GM23338 (cell line): Measurements from ENCODE around the gene PPARD. TPM values are rescaled to one million over a fixed set of nuclear protein-coding genes. Genes with fewer than 3 reads are reported as not detected.

Experiments used
- ATAC-seq: fragments of 200-7000 bp; cut with Tn5 transposase; 3 replicates; pipeline ENCODE4 v1.9.1; 2020
- DNase-seq: peaks from one replicate; pipeline ENCODE4 v3.0.0-alpha.2; 2015; ENCODE audit warnings: low spot score
- H2AFZ ChIP-seq: fragments of 200-600 bp; sonication (generic); 2 replicates; pipeline ENCODE4 v1.8.0; 2016; ENCODE audit warnings: antibody characterized with exemption, mild to moderate bottlenecking, moderate library complexity
- H3F3A ChIP-seq: fragments of 200-600 bp; sonication (generic); replicated peaks from 2 replicates; pipeline ENCODE4 v1.8.0; 2017; ENCODE audit warnings: antibody characterized with exemption, mixed run types, low read depth
- H3K27ac ChIP-seq: fragments of 200-600 bp; sonication (generic); 2 replicates; pipeline ENCODE4 v1.6.1; 2016; ENCODE audit warnings: low read depth
- H3K27me3 ChIP-seq: fragments of 200-600 bp; sonication (generic); 2 replicates; pipeline ENCODE4 v1.8.0; 2016; ENCODE audit warnings: mild to moderate bottlenecking, mixed run types, moderate library complexity; ENCODE audit not compliant: insufficient read depth
- H3K36me3 ChIP-seq: fragments of 200-600 bp; sonication (generic); 2 replicates; pipeline ENCODE4 v1.8.0; 2016; ENCODE audit warnings: mild to moderate bottlenecking; ENCODE audit not compliant: insufficient read depth
- H3K4me1 ChIP-seq: fragments of 200-600 bp; sonication (generic); 2 replicates; pipeline ENCODE4 v1.8.0; 2016; ENCODE audit warnings: mild to moderate bottlenecking, moderate library complexity; ENCODE audit not compliant: insufficient read depth
- H3K4me2 ChIP-seq: fragments of 200-600 bp; sonication (generic); 2 replicates; pipeline ENCODE4 v1.7.1; 2017; ENCODE audit warnings: mixed run types
- H3K4me3 ChIP-seq: fragments of 200-600 bp; sonication (generic); 2 replicates; pipeline ENCODE4 v1.6.1; 2016; ENCODE audit warnings: mixed run types
- H3K79me2 ChIP-seq: fragments of 200-600 bp; sonication (generic); replicated peaks from 2 replicates; pipeline ENCODE4 v1.8.0; 2017; ENCODE audit warnings: mild to moderate bottlenecking; ENCODE audit not compliant: insufficient read depth
- H3K9me2 ChIP-seq: fragments of 200-600 bp; sonication (generic); 2 replicates; pipeline ENCODE4 v1.8.0; 2017; ENCODE audit not compliant: insufficient read depth
- H4K20me1 ChIP-seq: fragments of 200-600 bp; sonication (generic); replicated peaks from 2 replicates; pipeline ENCODE4 v1.8.0; 2017; ENCODE audit warnings: mild to moderate bottlenecking; ENCODE audit not compliant: insufficient read depth
- H3K27ac Mint-ChIP-seq: 2 replicates; pipeline ENCODE4 v1.8.0; 2020; ENCODE audit warnings: inconsistent platforms, mild to moderate bottlenecking, moderate library complexity, mixed read lengths
- H3K27me3 Mint-ChIP-seq: 3 replicates; pipeline ENCODE4 v1.8.0; 2022; ENCODE audit warnings: low read depth, mild to moderate bottlenecking, moderate library complexity, mixed read lengths, inconsistent platforms; ENCODE audit not compliant: insufficient read depth, poor library complexity
- H3K36me3 Mint-ChIP-seq: 3 replicates; pipeline ENCODE4 v1.8.0; 2021; ENCODE audit warnings: low read depth, mild to moderate bottlenecking, inconsistent platforms, moderate library complexity, mixed read lengths
- H3K4me1 Mint-ChIP-seq: 3 replicates; pipeline ENCODE4 v1.8.0; 2020; ENCODE audit warnings: mild to moderate bottlenecking, inconsistent platforms, mixed read lengths
- H3K4me3 Mint-ChIP-seq: 3 replicates; pipeline ENCODE4 v1.8.0; 2021; ENCODE audit warnings: moderate library complexity, mild to moderate bottlenecking, inconsistent platforms, mixed read lengths
- H3K9me3 Mint-ChIP-seq: 3 replicates; pipeline ENCODE4 v1.8.0; 2020; ENCODE audit warnings: moderate library complexity, mild to moderate bottlenecking, inconsistent platforms, mixed read lengths
- CREB1 ChIP-seq: fragments of 250-450 bp; sonication (Bioruptor Pico); IDR thresholded peaks from 2 replicates; pipeline ENCODE4 v1.5.0; 2020; ENCODE audit warnings: low read depth, mild to moderate bottlenecking, moderate library complexity
- EZH2 ChIP-seq: fragments of 200-600 bp; sonication (generic); IDR thresholded peaks from one replicate; pipeline ENCODE4 v1.8.0; 2017; ENCODE audit warnings: antibody characterized with exemption, mild to moderate bottlenecking, low read depth; ENCODE audit not compliant: unreplicated experiment
- NANOG ChIP-seq: IDR thresholded peaks from 2 replicates; pipeline ENCODE4 v1.6.1; 2016; ENCODE audit warnings: antibody characterized with exemption, borderline replicate concordance
- STAT1 ChIP-seq: IDR thresholded peaks from one replicate; pipeline ENCODE4 v1.6.1; 2016; ENCODE audit warnings: antibody characterized with exemption; ENCODE audit not compliant: unreplicated experiment
- polyA plus RNA-seq: library from polyadenylated mRNA; unstranded; fragments of >200 nt; fragmentation: Nextera tagmentation; extraction: Ambion mirVana; gene quantifications from 2 replicates; pipeline ENCODE4 v1.2.1, GENCODE V29; 2016
- total RNA-seq: library from RNA; depleted of rRNA; stranded (reverse); fragments of >200 nt; shearing (Covaris generic); gene quantifications from 2 replicates; pipeline ENCODE4 v1.2.3, GENCODE V29; 2014
- TF ChIP-seq, protein P1 (sequence below): IDR thresholded peaks from 2 replicates; pipeline ENCODE4 v1.6.1; 2016; ENCODE audit warnings: antibody characterized with exemption
- TF ChIP-seq, protein P2 (sequence below), 2 experiments: fragments of 200-600 bp in 1 of 2; sonication (generic) in 1 of 2; conservative IDR thresholded peaks; 2 replicates each; pipeline versions ENCODE4 v1.5.1 to v1.6.1; 2016 to 2017; ENCODE audit warnings: antibody characterized with exemption in 2 of 2, low read depth in 2 of 2, mild to moderate bottlenecking in 2 of 2, moderate library complexity in 1 of 2
- TF ChIP-seq, protein P3 (sequence below): fragments of 250-450 bp; sonication (Bioruptor Pico); IDR thresholded peaks from 2 replicates; pipeline ENCODE4 v1.5.0; 2020; ENCODE audit warnings: mild to moderate bottlenecking, moderate library complexity

PPARD gene
- total and polyA plus RNA-seq, 2 experiments from 2014 or later: 5.1 to 9.7 TPM

DNA sequence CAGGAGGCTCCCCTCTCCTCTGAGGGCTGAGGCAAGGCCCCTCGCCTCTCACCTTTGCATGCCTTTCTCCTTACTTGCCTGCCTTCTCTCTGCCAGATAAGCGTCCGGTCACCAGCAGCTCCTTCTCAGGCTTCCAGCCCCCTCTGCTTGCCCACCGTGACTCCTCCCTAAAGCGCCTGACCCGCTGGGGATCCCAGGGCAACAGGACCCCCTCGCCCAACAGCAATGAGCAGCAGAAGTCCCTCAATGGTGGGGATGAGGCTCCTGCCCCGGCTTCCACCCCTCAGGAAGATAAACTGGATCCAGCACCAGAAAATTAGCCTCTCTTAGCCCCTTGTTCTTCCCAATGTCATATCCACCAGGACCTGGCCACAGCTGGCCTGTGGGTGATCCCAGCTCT, 21.3 kb upstream of the PPARD start:
- Histone ChIP-seq H3K9me2 (no peaks in the 10 kb centered on the region), H3F3A (0 out of 2 replicates have a peak, but pooled peaks cover 3% of the 10 kb centered on the region), H3K4me1 (peaks cover 17% of the 10 kb centered on the region), H3K27ac (no peak overlapping the region), H3K4me2 (no peak overlapping the region), H4K20me1 (no peaks in the 10 kb centered on the region), H3K36me3 (no peaks in the 10 kb centered on the region), H3K4me3 (no peak overlapping the region), H3K27me3 (peaks cover 18% of the 10 kb centered on the region), H2AFZ (no peak overlapping the region), H3K79me2 (no peaks in the 10 kb centered on the region)
- H3K27ac Mint-ChIP-seq: no peak overlapping the region
- peaks cover 28% of the 10 kb centered on the region for H3K27me3 Mint-ChIP-seq
- ATAC-seq: no peak
- TF ChIP-seq CREB1 (CRISPR knock-in tag) (no peak), EZH2 (no peak), NANOG (no peak), STAT1 (no peak)
- TF ChIP-seq, protein P1, sequence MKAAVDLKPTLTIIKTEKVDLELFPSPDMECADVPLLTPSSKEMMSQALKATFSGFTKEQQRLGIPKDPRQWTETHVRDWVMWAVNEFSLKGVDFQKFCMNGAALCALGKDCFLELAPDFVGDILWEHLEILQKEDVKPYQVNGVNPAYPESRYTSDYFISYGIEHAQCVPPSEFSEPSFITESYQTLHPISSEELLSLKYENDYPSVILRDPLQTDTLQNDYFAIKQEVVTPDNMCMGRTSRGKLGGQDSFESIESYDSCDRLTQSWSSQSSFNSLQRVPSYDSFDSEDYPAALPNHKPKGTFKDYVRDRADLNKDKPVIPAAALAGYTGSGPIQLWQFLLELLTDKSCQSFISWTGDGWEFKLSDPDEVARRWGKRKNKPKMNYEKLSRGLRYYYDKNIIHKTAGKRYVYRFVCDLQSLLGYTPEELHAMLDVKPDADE: no peak
- TF ChIP-seq, protein P2, sequence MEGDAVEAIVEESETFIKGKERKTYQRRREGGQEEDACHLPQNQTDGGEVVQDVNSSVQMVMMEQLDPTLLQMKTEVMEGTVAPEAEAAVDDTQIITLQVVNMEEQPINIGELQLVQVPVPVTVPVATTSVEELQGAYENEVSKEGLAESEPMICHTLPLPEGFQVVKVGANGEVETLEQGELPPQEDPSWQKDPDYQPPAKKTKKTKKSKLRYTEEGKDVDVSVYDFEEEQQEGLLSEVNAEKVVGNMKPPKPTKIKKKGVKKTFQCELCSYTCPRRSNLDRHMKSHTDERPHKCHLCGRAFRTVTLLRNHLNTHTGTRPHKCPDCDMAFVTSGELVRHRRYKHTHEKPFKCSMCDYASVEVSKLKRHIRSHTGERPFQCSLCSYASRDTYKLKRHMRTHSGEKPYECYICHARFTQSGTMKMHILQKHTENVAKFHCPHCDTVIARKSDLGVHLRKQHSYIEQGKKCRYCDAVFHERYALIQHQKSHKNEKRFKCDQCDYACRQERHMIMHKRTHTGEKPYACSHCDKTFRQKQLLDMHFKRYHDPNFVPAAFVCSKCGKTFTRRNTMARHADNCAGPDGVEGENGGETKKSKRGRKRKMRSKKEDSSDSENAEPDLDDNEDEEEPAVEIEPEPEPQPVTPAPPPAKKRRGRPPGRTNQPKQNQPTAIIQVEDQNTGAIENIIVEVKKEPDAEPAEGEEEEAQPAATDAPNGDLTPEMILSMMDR (conservative IDR thresholded peaks at IDR 0.05; ENCODE audit: low read depth in 2 of 2): no peak
- TF ChIP-seq, protein P3, sequence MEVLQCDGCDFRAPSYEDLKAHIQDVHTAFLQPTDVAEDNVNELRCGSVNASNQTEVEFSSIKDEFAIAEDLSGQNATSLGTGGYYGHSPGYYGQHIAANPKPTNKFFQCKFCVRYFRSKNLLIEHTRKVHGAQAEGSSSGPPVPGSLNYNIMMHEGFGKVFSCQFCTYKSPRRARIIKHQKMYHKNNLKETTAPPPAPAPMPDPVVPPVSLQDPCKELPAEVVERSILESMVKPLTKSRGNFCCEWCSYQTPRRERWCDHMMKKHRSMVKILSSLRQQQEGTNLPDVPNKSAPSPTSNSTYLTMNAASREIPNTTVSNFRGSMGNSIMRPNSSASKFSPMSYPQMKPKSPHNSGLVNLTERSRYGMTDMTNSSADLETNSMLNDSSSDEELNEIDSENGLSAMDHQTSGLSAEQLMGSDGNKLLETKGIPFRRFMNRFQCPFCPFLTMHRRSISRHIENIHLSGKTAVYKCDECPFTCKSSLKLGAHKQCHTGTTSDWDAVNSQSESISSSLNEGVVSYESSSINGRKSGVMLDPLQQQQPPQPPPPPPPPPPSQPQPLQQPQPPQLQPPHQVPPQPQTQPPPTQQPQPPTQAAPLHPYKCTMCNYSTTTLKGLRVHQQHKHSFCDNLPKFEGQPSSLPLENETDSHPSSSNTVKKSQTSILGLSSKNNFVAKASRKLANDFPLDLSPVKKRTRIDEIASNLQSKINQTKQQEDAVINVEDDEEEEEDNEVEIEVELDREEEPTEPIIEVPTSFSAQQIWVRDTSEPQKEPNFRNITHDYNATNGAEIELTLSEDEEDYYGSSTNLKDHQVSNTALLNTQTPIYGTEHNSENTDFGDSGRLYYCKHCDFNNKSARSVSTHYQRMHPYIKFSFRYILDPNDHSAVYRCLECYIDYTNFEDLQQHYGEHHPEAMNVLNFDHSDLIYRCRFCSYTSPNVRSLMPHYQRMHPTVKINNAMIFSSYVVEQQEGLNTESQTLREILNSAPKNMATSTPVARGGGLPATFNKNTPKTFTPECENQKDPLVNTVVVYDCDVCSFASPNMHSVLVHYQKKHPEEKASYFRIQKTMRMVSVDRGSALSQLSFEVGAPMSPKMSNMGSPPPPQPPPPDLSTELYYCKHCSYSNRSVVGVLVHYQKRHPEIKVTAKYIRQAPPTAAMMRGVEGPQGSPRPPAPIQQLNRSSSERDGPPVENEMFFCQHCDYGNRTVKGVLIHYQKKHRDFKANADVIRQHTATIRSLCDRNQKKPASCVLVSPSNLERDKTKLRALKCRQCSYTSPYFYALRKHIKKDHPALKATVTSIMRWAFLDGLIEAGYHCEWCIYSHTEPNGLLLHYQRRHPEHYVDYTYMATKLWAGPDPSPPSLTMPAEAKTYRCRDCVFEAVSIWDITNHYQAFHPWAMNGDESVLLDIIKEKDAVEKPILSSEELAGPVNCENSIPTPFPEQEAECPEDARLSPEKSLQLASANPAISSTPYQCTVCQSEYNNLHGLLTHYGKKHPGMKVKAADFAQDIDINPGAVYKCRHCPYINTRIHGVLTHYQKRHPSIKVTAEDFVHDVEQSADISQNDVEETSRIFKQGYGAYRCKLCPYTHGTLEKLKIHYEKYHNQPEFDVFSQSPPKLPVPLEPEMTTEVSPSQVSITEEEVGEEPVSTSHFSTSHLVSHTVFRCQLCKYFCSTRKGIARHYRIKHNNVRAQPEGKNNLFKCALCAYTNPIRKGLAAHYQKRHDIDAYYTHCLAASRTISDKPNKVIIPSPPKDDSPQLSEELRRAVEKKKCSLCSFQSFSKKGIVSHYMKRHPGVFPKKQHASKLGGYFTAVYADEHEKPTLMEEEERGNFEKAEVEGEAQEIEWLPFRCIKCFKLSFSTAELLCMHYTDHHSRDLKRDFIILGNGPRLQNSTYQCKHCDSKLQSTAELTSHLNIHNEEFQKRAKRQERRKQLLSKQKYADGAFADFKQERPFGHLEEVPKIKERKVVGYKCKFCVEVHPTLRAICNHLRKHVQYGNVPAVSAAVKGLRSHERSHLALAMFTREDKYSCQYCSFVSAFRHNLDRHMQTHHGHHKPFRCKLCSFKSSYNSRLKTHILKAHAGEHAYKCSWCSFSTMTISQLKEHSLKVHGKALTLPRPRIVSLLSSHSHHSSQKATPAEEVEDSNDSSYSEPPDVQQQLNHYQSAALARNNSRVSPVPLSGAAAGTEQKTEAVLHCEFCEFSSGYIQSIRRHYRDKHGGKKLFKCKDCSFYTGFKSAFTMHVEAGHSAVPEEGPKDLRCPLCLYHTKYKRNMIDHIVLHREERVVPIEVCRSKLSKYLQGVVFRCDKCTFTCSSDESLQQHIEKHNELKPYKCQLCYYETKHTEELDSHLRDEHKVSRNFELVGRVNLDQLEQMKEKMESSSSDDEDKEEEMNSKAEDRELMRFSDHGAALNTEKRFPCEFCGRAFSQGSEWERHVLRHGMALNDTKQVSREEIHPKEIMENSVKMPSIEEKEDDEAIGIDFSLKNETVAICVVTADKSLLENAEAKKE (CRISPR knock-in tag): no peak
- no peak for DNase-seq
- no peak overlapping the region for H3K4me3 Mint-ChIP-seq
- H3K36me3 Mint-ChIP-seq: peaks cover 3% of the 10 kb centered on the region; the same call in 1 of the 3 replicates
- peaks cover 16% of the 10 kb centered on the region for H3K4me1 Mint-ChIP-seq
- H3K9me3 Mint-ChIP-seq: no peaks in the 10 kb centered on the region
